HG03575 (cell line): ENCODE data around the gene ACTN3.
"Not testable (repeated sequence)": the region's sequence is repeated elsewhere in the genome, so short reads cannot be mapped to it uniquely, and the experiment has no call there.

Experiments used
- ATAC-seq: cut with Tn5 transposase; IDR thresholded peaks from one replicate; pipeline ENCODE4 v1.9.1; 2021; ENCODE audit not compliant: unreplicated experiment, insufficient number of reproducible peaks, low FRiP score; ENCODE audit errors: extremely low read depth

Gene ACTN3

GRCh38 chr11:66543263-66544107 is 3.2 kb upstream of the ACTN3 start:
- no peak for ATAC-seq

- not testable (repeated sequence) for ATAC-seq
Observed at GRCh38 chr11:66544952-66545351, 1.8 kb upstream of the ACTN3 start.

- peak; percentile 50 for ATAC-seq
Observed at GRCh38 chr11:66545701-66546367, 869 bp upstream of the ACTN3 start, which contains the start of gene ZDHHC24. ZDHHC24 (minus strand) TSS chr11:66546048; CDS start chr11:66546003, 45 bp downstream.

- no peak for ATAC-seq
Observed at GRCh38 chr11:66546966-66547661, 411 bp downstream of the ACTN3 start.

- no peak for ATAC-seq
Observed at GRCh38 chr11:66547662-66548009, 933 bp downstream of the ACTN3 start.

GRCh38 chr11:66548041-66548440 is 1.3 kb downstream of the ACTN3 start:
- ATAC-seq: no peak

- no peak for ATAC-seq
Observed at GRCh38 chr11:66548774-66549630, 2.3 kb downstream of the ACTN3 start.

- ATAC-seq: no peak
Observed at GRCh38 chr11:66549696-66550095, 3.0 kb downstream of the ACTN3 start.

GRCh38 chr11:66550887-66551286 is 4.2 kb downstream of the ACTN3 start:
- ATAC-seq: no peak

GRCh38 chr11:66554602-66555001 is 7.9 kb downstream of the ACTN3 start:
- no peak for ATAC-seq

GRCh38 chr11:66555416-66555815 is 8.7 kb downstream of the ACTN3 start:
- ATAC-seq: no peak

- no peak for ATAC-seq
Observed at GRCh38 chr11:66556086-66556485, 9.4 kb downstream of the ACTN3 start.

GRCh38 chr11:66557733-66558326 is 11.1 kb downstream of the ACTN3 start:
- no peak for ATAC-seq

GRCh38 chr11:66559142-66559865 is 12.6 kb downstream of the ACTN3 start:
- ATAC-seq: no peak

- no peak for ATAC-seq
Observed at GRCh38 chr11:66559866-66560676, 13.4 kb downstream of the ACTN3 start.

GRCh38 chr11:66561178-66561974 is 14.7 kb downstream of the ACTN3 start:
- no peak for ATAC-seq

- no peak for ATAC-seq
Observed at GRCh38 chr11:66561975-66562248, 15.2 kb downstream of the ACTN3 start.
